GM19438 (cell line): ENCODE data around the gene TCP11L2.
"Not testable (repeated sequence)": the region's sequence is repeated elsewhere in the genome, so short reads cannot be mapped to it uniquely, and the experiment has no call there.

Experiments
- ATAC-seq: cut with Tn5 transposase; IDR thresholded peaks from one replicate; pipeline ENCODE4 v1.9.1; 2021; ENCODE audit warnings: low read depth; ENCODE audit not compliant: unreplicated experiment

The TCP11L2 gene

GRCh38 chr12:106304001-106304421 is 1.5 kb downstream of the TCP11L2 start:
- ATAC-seq = no peak

- no peak for ATAC-seq
These were observed 2.3 kb downstream of the TCP11L2 start for GRCh38 chr12:106304797-106305196.

- no peak for ATAC-seq
These were observed 2.8 kb downstream of the TCP11L2 start for GRCh38 chr12:106305376-106305775.

GRCh38 chr12:106307181-106307580 is 4.6 kb downstream of the TCP11L2 start:
- no peak for ATAC-seq

- ATAC-seq = no peak
These were observed 5.6 kb downstream of the TCP11L2 start for GRCh38 chr12:106308121-106308520.

- ATAC-seq = no peak
These were observed 6.1 kb downstream of the TCP11L2 start for GRCh38 chr12:106308611-106309010.

GRCh38 chr12:106309671-106310505 is 7.4 kb downstream of the TCP11L2 start:
- ATAC-seq = no peak

GRCh38 chr12:106310687-106311086 is 8.2 kb downstream of the TCP11L2 start:
- ATAC-seq = no peak

- no peak for ATAC-seq
These were observed 8.6 kb downstream of the TCP11L2 start for GRCh38 chr12:106311139-106311538.

GRCh38 chr12:106313413-106313812 is 10.9 kb downstream of the TCP11L2 start:
- not testable (repeated sequence) for ATAC-seq

GRCh38 chr12:106315523-106315922 is 13.0 kb downstream of the TCP11L2 start:
- ATAC-seq = no peak

- ATAC-seq = no peak
These were observed 15.0 kb downstream of the TCP11L2 start for GRCh38 chr12:106317406-106318082.

- no peak for ATAC-seq
These were observed 18.8 kb downstream of the TCP11L2 start for GRCh38 chr12:106321139-106321850.

- ATAC-seq = no peak
These were observed 21.0 kb downstream of the TCP11L2 start for GRCh38 chr12:106323537-106323936.

GRCh38 chr12:106327309-106327869 is 24.9 kb downstream of the TCP11L2 start:
- ATAC-seq = no peak

GRCh38 chr12:106328735-106329134 is 26.2 kb downstream of the TCP11L2 start:
- no peak for ATAC-seq

GRCh38 chr12:106329231-106329982 is 26.9 kb downstream of the TCP11L2 start:
- ATAC-seq = no peak

GRCh38 chr12:106331599-106331998 is 29.1 kb downstream of the TCP11L2 start:
- ATAC-seq = no peak

- ATAC-seq = no peak
These were observed 30.0 kb downstream of the TCP11L2 start for GRCh38 chr12:106332536-106332935.

GRCh38 chr12:106333010-106333409 is 30.5 kb downstream of the TCP11L2 start:
- ATAC-seq = no peak
